NCI-H2171 treated with DMSO at 0.1 percent for 48 hours (cell line): ENCODE data around the gene VAV2.
"Not testable (repeated sequence)": the region's sequence is repeated elsewhere in the genome, so short reads cannot be mapped to it uniquely, and the experiment has no call there.

Experiments used
- DNase-seq: peaks from one replicate; lab custom pipeline; 2025; lab: John Stamatoyannopoulos, UW

VAV2 gene

GRCh38 chr9:133938086-133938485 lies 54.0 kb downstream of the VAV2 start:
- no peak for DNase-seq

- DNase-seq, result no peak
Measured at GRCh38 chr9:133937120-133937519, 55.0 kb downstream of the VAV2 start.

DNA sequence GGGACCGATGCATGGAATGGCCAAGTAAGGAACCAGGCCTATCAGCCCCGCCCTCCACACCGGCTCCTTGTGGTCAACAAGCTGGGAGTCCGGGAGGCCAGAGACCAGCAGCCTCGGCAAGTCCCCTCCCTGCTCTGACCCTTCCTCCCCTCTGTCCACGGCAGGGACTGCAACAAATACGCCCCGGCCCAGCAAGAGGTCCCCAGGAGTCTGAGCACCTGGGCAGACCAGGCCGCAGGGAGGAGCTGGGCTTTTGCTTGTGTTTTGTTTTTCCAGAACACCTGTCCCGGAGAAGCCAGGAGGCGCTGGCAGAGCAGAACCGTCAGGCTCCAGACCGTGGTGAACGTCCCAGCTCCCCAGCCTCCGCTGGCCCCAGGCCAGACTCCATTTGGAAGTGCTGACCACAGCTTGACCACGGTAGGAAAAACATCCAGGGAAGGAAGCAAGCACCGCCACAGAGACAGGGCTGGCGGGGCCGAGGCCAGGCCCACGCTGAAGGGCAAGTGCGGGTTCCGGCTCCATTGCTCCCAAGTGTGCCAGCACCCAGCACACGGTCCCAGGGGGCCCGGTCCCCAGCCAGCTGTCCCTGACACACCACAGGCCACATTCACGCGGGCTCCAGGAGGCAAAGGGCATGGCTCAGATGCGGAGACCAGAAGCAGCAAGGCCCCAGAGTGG lies 56.7 kb downstream of the VAV2 start:
- DNase-seq, result no peak

- DNase-seq, result no peak
Measured at GRCh38 chr9:133934482-133935232, 57.5 kb downstream of the VAV2 start.

DNA sequence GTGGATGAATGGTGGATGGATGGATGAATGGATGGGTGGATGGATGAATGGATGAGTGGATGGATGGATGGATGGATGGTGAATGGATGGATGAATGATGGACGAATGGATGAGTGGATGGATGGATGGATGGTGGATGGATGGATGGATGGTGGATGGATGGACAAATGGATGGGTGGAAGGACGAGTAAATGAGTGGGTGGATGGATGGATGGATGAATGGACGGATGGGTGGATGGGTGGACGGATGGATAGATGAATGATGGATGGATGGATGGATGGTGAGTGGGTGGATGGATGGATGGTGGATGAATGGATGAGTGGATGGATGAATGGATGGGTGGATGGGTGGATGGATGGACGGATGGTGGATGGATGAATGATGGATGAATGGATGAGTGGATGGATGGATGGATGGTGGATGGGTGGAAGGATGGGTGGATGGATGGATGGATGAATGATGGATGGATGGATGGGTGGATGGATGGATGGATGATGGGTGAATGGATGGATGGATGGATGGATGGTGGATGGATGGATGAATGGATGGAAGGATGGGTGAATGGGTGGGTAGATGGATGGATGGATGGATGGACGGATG lies 58.6 kb downstream of the VAV2 start:
- DNase-seq, result no peak

- DNase-seq, result peak; percentile 60
Measured at GRCh38 chr9:133932633-133933032, 59.5 kb downstream of the VAV2 start.

- DNase-seq, result no peak
Measured at GRCh38 chr9:133932181-133932580, 59.9 kb downstream of the VAV2 start.

DNA sequence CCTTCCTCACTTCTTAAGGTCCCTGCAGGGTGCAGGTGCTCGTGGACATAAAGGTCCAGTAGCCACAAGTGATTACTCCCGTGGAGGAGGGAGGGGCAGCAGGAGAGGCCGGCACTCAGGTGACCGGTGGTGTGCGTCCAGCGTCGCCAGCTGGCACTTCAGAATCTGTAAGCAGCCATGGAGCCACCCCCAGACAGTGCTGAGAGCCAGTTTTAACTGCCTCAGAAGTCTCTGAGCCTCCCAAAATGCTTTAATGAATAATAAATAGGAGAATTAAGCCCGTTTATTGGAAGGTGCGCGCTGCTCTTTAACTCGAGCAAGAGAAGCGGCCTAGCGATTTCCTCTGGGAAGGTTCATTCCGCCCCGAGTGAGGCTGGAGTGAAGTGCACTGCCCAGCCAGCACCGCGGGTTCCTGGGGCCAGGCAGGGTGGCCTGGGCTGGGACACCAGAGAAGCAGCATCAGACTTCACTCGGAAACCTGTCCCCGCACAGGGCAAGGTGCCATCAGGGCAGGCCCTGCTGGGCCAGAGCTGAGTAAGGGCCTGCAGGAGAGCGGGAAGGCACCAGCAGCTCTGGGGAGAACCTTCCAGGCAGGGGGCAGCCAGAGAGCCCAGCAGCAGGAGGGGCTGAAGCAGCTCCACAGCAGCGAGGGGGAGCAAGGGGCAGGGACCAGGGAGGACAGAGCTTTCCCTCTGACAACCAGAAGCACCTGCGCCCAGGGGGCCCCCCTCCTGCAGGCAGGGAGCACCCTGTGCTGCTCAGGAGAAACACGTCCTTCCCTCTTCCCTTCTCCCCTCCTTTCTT lies 61.2 kb downstream of the VAV2 start:
- peak; percentile 17 for DNase-seq

- no peak for DNase-seq
Measured at GRCh38 chr9:133930046-133930681, 62.0 kb downstream of the VAV2 start.

GRCh38 chr9:133929599-133929998 lies 62.5 kb downstream of the VAV2 start:
- DNase-seq, result no peak

DNA sequence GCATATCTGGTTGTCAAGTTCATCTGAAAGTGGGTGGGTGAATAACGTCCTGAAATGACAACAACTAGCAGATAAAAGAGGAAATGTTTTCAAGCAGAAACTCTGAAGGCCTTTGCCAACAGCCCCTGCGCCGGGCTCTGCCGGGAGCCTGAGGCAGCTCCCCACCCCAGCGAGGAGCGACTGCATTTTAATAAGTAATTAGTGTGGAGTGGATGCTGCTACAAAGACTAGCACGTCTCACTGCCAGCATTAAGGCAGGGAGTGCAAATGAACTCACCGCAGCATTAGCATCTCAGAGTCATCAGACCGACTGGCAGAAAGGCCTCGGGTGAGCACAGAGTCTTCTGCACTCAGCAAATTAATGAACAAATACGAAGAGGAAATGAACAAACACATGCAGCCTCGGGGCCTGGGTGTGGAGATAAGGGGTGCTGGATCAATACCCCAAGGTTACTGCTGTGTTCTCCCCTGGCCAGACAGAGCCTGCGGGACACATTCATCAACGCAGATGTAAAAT lies 63.8 kb downstream of the VAV2 start:
- DNase-seq, result no peak

DNA sequence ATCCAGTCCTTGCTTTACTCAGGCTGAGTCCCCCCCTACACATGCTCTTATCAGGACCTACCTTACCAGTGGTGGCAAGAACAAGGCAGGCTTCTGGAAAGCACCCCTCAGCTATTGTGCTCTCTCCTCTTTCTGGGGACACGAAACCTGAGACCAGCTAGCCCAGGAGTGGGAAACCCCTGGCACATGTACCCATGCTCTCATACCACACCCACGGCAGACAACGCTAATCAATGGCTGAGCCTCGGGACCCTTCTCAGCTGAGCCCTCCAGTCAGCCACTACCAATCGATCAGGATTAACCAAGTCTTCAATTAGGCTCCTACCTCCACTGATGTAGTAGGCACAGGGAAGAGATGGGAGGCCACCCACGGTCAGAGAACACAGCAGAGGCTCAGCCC lies 65.1 kb downstream of the VAV2 start:
- DNase-seq, result no peak

GRCh38 chr9:133926165-133926856 lies 65.8 kb downstream of the VAV2 start:
- no peak for DNase-seq

GRCh38 chr9:133924453-133924852 lies 67.7 kb downstream of the VAV2 start:
- DNase-seq, result no peak

DNA sequence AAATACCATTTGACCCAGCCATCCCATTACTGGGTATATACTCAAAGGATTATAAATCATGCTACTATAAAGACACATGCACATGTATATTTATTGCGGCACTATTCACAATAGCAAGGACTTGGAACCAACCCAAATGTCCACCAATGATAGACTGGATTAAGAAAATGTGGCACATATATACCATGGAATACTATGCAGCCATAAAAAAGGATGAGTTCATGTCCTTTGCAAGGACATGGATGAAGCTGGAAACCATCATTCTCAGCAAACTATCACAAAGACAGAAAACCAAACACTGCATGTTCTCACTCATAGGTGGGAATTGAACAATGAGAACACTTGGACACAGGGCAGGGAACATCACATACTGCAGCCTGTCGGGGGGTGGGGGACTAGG lies 68.5 kb downstream of the VAV2 start:
- not testable (repeated sequence) for DNase-seq

- DNase-seq, result no peak
Measured at GRCh38 chr9:133921866-133922265, 70.3 kb downstream of the VAV2 start.

GRCh38 chr9:133920471-133920870 lies 71.7 kb downstream of the VAV2 start:
- no peak for DNase-seq

- peak; percentile 26 for DNase-seq
Measured at GRCh38 chr9:133919253-133920115, 72.6 kb downstream of the VAV2 start.

- DNase-seq, result no peak
Measured at GRCh38 chr9:133918111-133918813, 73.9 kb downstream of the VAV2 start.
